Endothelial cell of umbilical vein (primary cell): ENCODE data around the gene EREG. TPM values are rescaled to one million over a fixed set of nuclear protein-coding genes. Genes with fewer than 3 reads are reported as not detected.

Source experiments
- BruUV-seq: library from RNA; stranded (reverse); fragments of 400-500 nt; replicated peaks from 2 replicates; lab custom pipeline; 2021; lab: Mats Ljungman, UMichigan
- CTCF ChIA-PET: fragments of 300-600, 350-600 bp; sonication (Branson Sonifier 250); formaldehyde crosslinking; loops from one replicate; lab custom pipeline; 2021; ENCODE audit warnings: antibody characterized with exemption, inconsistent platforms; lab: Charles Lee
- POLR2A ChIA-PET: fragments of 300-600, 350-600 bp; sonication (Branson Sonifier 250); formaldehyde crosslinking; loops from one replicate; lab custom pipeline; 2021; ENCODE audit warnings: antibody characterized with exemption, inconsistent platforms; lab: Charles Lee
- DNase-seq: peaks from one replicate; pipeline ENCODE4 v3.0.0-alpha.2; 2011; ENCODE audit warnings: low read depth, low spot score
- FAIRE-seq: peaks from 2 replicates; lab custom pipeline; 2011; peaks lifted over from hg19 to GRCh38; lab: Jason Lieb, UNC
- H2AFZ ChIP-seq: 2 replicates; pipeline ENCODE4 v1.6.0; 2012; ENCODE audit warnings: low read depth, low read length, control low read depth, inconsistent platforms
- H3K27ac ChIP-seq: 2 replicates; pipeline ENCODE4 v1.5.1; 2011; ENCODE audit warnings: low read depth, mild to moderate bottlenecking, control low read depth, low read length, moderate library complexity; ENCODE audit not compliant: insufficient read depth
- H3K27me3 ChIP-seq, 2 experiments: 2 replicates each; pipeline versions ENCODE4 v1.6.0 to v1.6.1; 2011; ENCODE audit warnings: low read length in 2 of 2, mixed read lengths in 1 of 2; ENCODE audit not compliant: control insufficient read depth in 2 of 2, insufficient read depth in 2 of 2
- H3K36me3 ChIP-seq, 2 experiments: 2 replicates in 1 of 2; 3 replicates in 1 of 2; pipeline ENCODE4 v1.5.1; 2011; ENCODE audit warnings: low read length in 2 of 2, mild to moderate bottlenecking in 1 of 2, moderate library complexity in 1 of 2; ENCODE audit not compliant: control insufficient read depth in 2 of 2, insufficient read depth in 2 of 2; ENCODE audit errors: extremely low read depth in 1 of 2
- H3K4me1 ChIP-seq: 3 replicates; pipeline ENCODE4 v1.5.1; 2011; ENCODE audit warnings: mild to moderate bottlenecking, low read length; ENCODE audit not compliant: control insufficient read depth, insufficient read depth; ENCODE audit errors: extremely low read depth
- H3K4me2 ChIP-seq: 2 replicates; pipeline ENCODE4 v1.6.1; 2011; ENCODE audit warnings: low read length, control low read depth, mixed read lengths; ENCODE audit not compliant: insufficient read depth
- H3K4me3 ChIP-seq, 3 experiments: fragments of 200-600 bp in 1 of 3; sonication (generic), shearing (Covaris generic) in 1 of 3; replicated peaks in 1 of 3; 2 replicates each; pipeline ENCODE4 v1.5.1; 2011 to 2016; ENCODE audit warnings: control low read depth in 3 of 3, low read length in 3 of 3, mild to moderate bottlenecking in 2 of 3, inconsistent platforms in 1 of 3, low read depth in 1 of 3, moderate library complexity in 1 of 3; ENCODE audit not compliant: insufficient read depth in 1 of 3
- H3K79me2 ChIP-seq: 2 replicates; pipeline ENCODE4 v1.6.0; 2012; ENCODE audit warnings: low read length, inconsistent platforms; ENCODE audit not compliant: control insufficient read depth, insufficient read depth
- H3K9ac ChIP-seq: replicated peaks from 2 replicates; pipeline ENCODE3; 2011; ENCODE audit warnings: low read length, control low read depth; ENCODE audit not compliant: insufficient read depth; ENCODE audit errors: extremely low read depth
- H3K9me1 ChIP-seq: replicated peaks from 3 replicates; pipeline ENCODE4 v1.6.0; 2011; ENCODE audit warnings: mild to moderate bottlenecking, low read length; ENCODE audit not compliant: control insufficient read depth, insufficient read depth; ENCODE audit errors: extremely low read depth
- H3K9me3 ChIP-seq: replicated peaks from 2 replicates; pipeline ENCODE4 v1.5.1; 2012; ENCODE audit warnings: low read length, inconsistent platforms; ENCODE audit not compliant: control insufficient read depth, insufficient read depth
- H4K20me1 ChIP-seq: replicated peaks from 2 replicates; pipeline ENCODE3; 2011; ENCODE audit warnings: mild to moderate bottlenecking, low read length; ENCODE audit not compliant: control insufficient read depth, insufficient read depth; ENCODE audit errors: extremely low read depth
- EZH2 ChIP-seq: IDR thresholded peaks from 2 replicates; pipeline ENCODE4 v1.6.1; 2012; ENCODE audit warnings: borderline replicate concordance, low read depth, mild to moderate bottlenecking, moderate library complexity, low read length, inconsistent platforms; ENCODE audit not compliant: severe bottlenecking
- FOS ChIP-seq: IDR thresholded peaks from 2 replicates; pipeline ENCODE4 v1.6.1; 2011; ENCODE audit warnings: mild to moderate bottlenecking, low read length, moderate library complexity, borderline replicate concordance; ENCODE audit not compliant: insufficient read depth
- GATA2 ChIP-seq: IDR thresholded peaks from 2 replicates; pipeline ENCODE4 v1.7.0; 2011; ENCODE audit warnings: low read depth, mild to moderate bottlenecking, moderate library complexity, mixed read lengths, low read length; ENCODE audit not compliant: insufficient read length, insufficient read depth
- JUN ChIP-seq: IDR thresholded peaks from 2 replicates; pipeline ENCODE4 v1.6.1; 2011; ENCODE audit warnings: borderline replicate concordance, low read depth; ENCODE audit not compliant: insufficient read length, insufficient read depth
- MYC ChIP-seq: IDR thresholded peaks from one replicate; pipeline ENCODE4 v1.6.1; 2011; ENCODE audit warnings: mild to moderate bottlenecking, low read depth, low read length
- POLR2A ChIP-seq: IDR thresholded peaks from 2 replicates; pipeline ENCODE4 v1.6.1; 2012; ENCODE audit warnings: low read depth, mild to moderate bottlenecking, control low read depth, low read length
- POLR2AphosphoS5 ChIP-seq: IDR thresholded peaks from 2 replicates; pipeline ENCODE4 v1.6.1; 2012; ENCODE audit warnings: low read depth, mild to moderate bottlenecking, control low read depth, low read length, moderate library complexity; ENCODE audit not compliant: insufficient read depth
- dilution Hi-C: fragments of 300-500 bp; cut with MboI; formaldehyde crosslinking; loops from one replicate; pipeline ENCODE4 v1.15.0; 2019; ENCODE audit warnings: low sequenced_read_pairs; ENCODE audit not compliant: extremely low pct_ligation_motif_present
- intact Hi-C: fragments of 100-400 bp; cut with micrococcal nuclease; formaldehyde crosslinking; loops from one replicate; pipeline ENCODE4 v1.10.0; 2022
- polyA plus RNA-seq, 4 experiments: library from polyadenylated mRNA; depleted of rRNA in 3 of 4; stranded (reverse) in 3 of 4; unstranded in 1 of 4; fragments of >200 nt; gene quantifications; 2 replicates each; pipeline versions ENCODE4 v1.2.1 to v1.2.3, GENCODE V29; 2011 to 2012; ENCODE audit warnings: missing spikeins in 1 of 4
- total RNA-seq: library from RNA; stranded (reverse); gene quantifications from 2 replicates; pipeline ENCODE4 v1.2.3, GENCODE V29; 2021
- TF ChIP-seq, protein P1 (sequence below): IDR thresholded peaks from 2 replicates; pipeline ENCODE4 v1.6.1; 2011; ENCODE audit not compliant: insufficient read depth, insufficient read length
- TF ChIP-seq, protein P2 (sequence below), 2 donors: IDR thresholded peaks; 1 replicate in 1 of 2; 2 replicates in 1 of 2; pipeline ENCODE4 v1.5.1; 2011; ENCODE audit warnings: low read length in 2 of 2, mild to moderate bottlenecking in 2 of 2, moderate library complexity in 2 of 2, control low read depth in 1 of 2, inconsistent platforms in 1 of 2, low read depth in 1 of 2; ENCODE audit not compliant: insufficient read depth in 1 of 2; ENCODE audit errors: extremely low read depth in 1 of 2

EREG gene
- total and polyA plus RNA-seq, 2 donors (not counting 3 experiments of a cell fraction or from before 2014, with no cell fraction given): not detected

GRCh38 chr4:74387790-74388189 is 22.8 kb downstream of the EREG start:
- TF ChIP-seq POLR2AphosphoS5 (no peak), EZH2 (no peak), MYC (no peak), GATA2 (no peak), JUN (no peak), POLR2A (no peak), FOS (no peak)
- TF ChIP-seq, protein P1, sequence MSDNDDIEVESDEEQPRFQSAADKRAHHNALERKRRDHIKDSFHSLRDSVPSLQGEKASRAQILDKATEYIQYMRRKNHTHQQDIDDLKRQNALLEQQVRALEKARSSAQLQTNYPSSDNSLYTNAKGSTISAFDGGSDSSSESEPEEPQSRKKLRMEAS: no peak
- TF ChIP-seq, protein P2, sequence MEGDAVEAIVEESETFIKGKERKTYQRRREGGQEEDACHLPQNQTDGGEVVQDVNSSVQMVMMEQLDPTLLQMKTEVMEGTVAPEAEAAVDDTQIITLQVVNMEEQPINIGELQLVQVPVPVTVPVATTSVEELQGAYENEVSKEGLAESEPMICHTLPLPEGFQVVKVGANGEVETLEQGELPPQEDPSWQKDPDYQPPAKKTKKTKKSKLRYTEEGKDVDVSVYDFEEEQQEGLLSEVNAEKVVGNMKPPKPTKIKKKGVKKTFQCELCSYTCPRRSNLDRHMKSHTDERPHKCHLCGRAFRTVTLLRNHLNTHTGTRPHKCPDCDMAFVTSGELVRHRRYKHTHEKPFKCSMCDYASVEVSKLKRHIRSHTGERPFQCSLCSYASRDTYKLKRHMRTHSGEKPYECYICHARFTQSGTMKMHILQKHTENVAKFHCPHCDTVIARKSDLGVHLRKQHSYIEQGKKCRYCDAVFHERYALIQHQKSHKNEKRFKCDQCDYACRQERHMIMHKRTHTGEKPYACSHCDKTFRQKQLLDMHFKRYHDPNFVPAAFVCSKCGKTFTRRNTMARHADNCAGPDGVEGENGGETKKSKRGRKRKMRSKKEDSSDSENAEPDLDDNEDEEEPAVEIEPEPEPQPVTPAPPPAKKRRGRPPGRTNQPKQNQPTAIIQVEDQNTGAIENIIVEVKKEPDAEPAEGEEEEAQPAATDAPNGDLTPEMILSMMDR (IDR thresholded peaks at IDR 0.05; ENCODE audit: extremely low read depth in 1 of 2, insufficient read depth in 1 of 2, low read depth in 1 of 2, low read length in 2 of 2): no peak
- FAIRE-seq (no peak), DNase-seq (no peak)
- Histone ChIP-seq H3K9me3 (no peaks in the 10 kb centered on the region), H3K27ac (no peak overlapping the region), H3K36me3 (no peaks in the 10 kb centered on the region), H4K20me1 (no peaks in the 10 kb centered on the region), H3K9me1 (no peaks in the 10 kb centered on the region), H3K4me2 (no peak overlapping the region), H3K79me2 (no peaks in the 10 kb centered on the region), H2AFZ (no peak overlapping the region), H3K27me3 (no peaks in the 10 kb centered on the region), H3K4me3 (no peak overlapping the region), H3K4me1 (peaks cover 2% of the 10 kb centered on the region), H3K9ac (no peak overlapping the region)
- intact Hi-C loops (no loop called here), dilution Hi-C loops (loop anchor here (25.0 kb wide), 1 partner anchor 150 kb away; no protein-coding TSS in a partner anchor)
- ChIA-PET POLR2A (no interaction called here), CTCF (no interaction called here)
- BruUV-seq: no TSS peak
